ENCODE results near the gene VAT1L.

The VAT1L gene

DNA sequence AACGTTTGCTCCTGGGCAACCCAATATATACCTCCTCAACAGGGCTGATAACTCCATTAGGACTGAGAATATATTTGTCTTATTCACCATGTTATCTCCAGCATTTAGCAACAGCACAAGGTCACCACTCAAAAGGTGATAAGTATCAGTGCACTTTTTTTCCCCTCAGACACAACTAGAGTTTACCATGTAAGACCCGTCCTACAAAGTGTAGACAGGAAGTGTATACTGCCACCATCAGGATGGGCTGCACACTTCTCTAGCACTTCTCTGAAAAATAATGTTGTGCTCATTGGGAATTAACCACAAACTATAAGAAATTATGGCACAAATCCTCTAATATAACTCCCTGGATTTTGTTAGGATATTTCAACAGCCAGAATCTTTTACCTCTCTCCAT lies 5.7 kb upstream of the VAT1L start:
- DNase-seq (ENCODE audit: low spot score), result no peak

DNA sequence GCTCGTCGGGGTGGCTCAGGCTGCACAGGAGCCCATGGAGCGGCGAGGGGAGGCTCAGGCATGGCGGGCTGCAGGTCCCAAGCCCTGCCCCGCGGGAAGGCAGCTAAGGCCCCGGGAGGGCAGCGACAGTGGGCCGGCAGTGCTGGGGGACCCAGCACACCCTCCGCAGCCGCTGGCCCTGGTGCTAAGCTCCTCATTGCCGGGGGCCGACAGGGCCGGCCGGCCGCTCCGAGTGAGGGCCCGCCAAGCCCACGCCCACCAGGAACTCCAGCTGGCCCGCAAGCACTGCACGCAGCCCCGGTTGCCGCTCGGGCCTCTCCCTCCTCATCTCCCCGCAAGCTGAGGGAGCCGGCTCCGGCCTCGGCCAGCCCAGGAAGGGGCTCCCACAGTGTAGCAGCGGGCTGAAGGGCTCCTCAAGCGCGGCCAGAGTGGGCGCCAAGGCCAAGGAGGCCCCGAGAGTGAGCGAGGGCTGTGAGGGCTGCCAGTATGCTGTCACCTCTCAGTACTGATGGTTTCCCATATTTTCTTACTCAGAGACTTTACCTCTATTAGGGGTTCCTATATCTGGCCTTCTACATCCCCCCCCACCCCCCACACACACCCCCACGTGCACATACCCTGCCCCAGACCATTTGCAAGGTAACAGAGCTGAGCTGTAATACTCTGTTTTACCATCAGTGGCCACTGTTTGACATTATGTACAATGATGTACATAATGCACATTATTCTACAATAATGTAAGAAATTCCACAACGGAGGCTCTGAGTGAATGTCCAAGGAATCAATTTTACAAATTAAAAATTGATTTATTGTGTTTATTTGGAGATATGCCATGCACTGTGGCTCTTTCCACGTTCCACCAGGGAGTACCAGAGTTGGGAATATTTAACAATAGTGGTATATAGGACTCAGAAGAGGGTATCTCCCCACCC lies 3.7 kb upstream of the VAT1L start:
- no peak for DNase-seq (ENCODE audit: low spot score)

DNA sequence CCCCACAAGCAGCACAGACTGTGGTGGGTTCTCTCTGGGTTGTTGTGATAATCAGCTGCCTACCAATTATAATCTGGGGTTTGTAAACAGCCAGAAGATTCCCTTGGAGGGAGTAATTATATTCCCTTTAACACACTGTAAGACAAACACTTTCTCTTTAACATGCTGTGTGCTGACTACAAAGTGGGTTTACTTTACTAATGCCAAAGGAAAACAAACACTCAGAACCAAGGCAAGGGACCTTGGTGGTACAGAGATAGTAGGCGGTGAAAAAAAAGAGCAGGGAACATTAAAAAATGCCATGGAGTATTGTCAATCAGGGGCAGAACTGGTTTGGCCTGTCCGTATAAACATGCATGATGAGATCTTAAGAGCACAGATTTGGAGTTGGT lies 3.0 kb upstream of the VAT1L start:
- no peak for DNase-seq (ENCODE audit: low spot score)

DNA sequence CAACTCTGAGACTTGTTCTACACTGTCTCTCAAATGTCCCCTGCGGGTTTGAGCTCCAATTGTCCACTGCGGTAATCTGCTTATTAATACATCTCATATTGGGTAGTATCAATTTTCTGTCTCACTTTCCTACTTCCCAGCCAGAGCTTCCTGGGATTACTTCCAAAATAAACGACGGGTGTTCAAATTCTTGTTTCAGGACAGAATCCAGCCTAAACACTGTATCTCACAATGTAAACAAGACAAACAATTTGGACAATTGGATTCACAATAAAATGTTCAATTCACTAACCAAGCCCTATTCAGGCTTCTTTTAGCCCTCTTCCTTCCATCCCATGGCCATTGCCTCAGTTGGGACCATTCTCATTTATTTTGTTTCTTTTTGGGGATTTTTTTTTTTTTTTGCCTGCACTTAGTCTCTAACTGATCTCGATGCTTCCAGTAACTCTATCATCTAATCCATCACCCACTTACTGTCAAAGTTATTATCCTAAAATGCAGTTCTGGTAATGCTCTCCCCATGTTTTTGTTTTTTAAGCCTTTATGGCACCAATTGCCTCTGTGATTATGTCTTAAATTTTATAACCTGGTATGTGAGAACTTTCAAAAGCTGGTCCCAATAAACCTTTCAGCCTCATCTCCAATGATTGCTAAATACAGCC lies 2.0 kb upstream of the VAT1L start:
- DNase-seq (ENCODE audit: low spot score), result no peak

DNA sequence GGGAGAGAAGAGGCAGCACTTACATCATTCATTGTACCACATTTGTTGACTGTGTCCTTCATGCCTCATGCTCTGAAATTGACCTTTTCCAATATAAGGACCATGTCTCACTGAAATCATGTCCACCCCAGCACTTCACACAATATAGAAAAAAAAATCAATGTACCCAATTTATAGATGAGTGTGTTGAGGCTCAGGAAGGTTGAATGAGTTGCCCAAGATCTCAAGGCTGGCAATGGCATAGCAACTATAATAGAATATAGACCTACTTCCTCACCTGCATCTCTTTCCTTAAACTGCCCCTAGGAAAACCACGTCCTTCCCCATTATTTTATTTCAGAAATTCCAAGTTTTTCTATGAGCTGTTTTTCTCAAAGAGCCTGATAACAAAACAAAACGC lies 912 bp upstream of the VAT1L start:
- DNase-seq (ENCODE audit: low spot score), result no peak

DNA sequence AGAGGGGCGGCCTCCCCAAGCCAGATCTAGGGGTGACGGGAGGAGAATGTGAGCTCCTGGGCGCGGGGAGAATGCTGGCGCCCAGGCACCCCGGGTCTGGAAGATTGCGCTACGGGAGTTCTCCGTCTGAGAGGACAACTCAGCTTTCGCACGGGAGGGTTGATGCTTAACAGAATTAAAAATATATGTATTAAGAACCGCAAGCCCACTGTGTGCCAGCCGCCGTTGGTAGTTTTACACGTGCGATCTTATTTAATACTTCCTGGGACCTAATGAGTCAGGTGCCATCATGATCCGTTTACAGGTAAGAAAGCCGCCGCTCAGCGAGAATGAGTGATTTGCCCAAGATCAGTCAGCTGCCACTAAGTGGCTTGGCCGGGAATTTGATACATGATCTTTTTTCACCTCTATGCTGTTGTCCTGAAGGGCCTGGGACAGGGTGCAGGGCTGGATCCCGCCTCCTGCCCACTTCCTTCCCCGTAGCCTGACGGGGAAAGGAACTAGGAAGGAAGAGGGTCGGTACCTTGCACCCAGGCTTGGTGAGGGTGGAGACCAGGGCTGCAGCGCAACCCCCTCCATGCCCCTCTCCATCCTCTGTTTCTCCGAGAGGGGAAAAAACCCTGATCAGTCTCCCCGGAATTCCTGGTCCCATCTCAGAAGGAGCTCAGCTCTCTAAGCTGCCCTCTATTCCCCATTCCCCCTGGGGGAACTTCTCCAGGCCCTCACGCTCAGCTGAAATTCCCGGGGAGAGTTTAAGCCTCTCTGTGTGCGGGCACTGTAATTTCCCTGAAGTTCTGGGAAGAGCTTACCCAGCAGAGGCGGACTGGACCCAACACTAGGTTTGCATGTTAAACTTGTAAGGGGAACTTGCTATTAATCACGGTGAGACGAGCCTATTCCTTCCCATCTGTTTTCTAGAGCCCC lies 983 bp downstream of the VAT1L start:
- no peak for DNase-seq (ENCODE audit: low spot score)

DNA sequence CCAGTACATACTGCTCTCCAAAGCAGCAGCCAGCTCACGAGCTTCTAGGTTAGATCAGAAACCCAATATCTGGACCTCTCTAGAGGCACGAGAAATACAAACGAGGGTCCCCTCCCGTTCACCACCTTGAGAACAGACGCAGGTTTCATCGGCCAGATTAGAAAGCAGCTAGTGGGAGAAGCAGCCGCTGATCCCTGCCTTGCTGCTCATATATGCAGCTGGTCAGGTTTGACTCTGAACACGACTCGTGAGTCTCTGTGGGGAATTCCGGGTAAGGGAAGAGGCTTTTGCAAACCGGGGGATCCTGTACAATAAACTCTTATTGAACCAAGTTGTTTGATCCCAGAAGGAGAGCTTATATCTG lies 1.6 kb downstream of the VAT1L start:
- DNase-seq (ENCODE audit: low spot score), result no peak

DNA sequence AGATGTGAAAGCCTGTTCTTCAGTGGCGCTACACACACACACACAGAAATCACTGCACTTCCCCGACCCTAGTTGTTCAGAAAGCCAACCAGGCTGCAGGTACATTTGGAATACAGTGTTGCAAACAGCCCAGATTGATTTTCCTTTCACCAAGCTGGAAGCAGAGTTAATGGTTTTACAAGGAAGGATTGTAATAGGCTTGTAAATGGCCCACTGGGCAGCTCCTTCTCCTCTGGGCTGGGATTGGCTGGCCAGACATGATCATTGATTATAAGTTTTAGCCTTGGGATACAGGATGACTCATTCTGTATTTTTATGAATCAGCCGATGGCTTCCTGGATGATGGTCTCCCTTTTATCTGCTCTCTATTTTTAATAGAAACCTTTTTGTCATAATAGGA lies 2.5 kb downstream of the VAT1L start:
- DNase-seq (ENCODE audit: low spot score), result no peak

DNA sequence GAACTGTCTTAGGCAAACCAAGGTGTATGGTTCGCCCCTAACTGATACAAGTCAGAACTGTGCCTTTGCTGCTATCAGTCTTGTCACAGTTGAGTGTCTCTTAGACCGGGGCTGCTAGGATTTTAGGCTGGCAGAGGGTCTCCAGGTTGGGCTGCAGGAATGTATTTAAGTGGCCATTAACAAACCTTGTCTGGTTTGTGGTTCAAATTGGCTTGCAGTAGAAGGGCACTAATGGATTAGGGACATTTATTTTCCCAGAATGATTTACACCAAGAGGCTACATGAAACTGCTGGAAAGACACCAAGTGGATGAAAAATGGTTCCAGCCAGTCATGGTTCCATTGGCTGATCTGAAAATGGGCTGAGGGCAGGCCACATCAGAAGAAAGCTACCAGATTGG lies 5.1 kb downstream of the VAT1L start:
- no peak for DNase-seq (ENCODE audit: low spot score)

DNA sequence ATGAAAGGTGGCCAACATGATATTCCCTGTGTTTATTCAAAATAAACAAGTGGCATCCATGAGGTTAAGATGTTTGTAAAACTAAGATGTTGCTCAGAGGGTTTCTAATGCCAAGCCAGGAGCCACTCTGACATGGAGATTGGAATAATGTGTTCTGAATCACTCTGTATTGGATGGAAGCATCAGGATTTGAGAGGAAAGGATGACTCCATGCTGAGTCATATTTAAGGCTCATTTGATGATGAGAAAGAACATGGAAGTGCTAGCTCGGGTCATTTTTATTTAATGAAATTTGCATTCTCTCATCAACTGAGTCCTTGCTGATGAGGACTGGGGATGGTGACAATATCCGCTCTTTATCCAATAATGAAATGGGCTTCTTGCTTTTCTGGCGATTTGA lies 6.2 kb downstream of the VAT1L start:
- peak; percentile 72 for DNase-seq (ENCODE audit: low spot score)

DNA sequence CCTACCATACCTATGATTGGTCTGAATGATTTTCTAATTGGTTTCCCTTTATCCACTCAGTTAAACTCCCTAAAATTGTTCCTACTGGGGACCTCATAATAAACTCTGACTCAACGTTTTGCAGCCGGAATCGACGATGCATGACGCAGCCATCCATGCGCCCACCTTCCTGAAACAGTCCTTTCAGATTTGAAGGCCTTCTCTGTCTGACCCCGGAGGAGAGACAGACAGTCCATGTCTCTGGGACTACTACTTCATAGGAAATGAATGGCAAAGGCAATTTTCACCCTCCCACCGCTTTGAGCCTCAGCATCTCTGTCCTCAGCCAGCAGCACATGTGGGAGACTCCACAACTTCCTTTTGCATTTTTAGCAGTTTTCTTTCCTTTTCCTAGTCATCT lies 13.5 kb downstream of the VAT1L start:
- no peak for DNase-seq (ENCODE audit: low spot score)

DNA sequence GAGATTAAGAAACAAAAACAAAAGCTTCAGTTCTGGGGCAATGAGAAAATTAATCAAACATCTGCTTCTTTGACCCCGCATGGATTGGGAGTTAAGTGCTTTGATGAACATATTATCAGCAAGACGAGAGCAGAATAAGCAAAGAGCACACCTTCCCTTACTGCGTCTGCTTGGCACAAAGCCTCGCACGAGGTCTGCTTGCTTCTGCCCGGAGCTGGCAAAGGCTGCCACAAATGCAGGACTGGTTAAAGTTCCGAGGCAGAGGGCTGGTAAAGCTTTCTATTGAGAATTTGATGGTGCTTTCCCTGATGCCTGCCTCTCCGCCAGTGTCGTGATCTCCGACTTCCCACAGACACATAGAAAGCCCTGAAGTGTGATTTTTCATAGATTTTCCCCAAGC lies 17.0 kb downstream of the VAT1L start:
- DNase-seq (ENCODE audit: low spot score), result no peak

DNA sequence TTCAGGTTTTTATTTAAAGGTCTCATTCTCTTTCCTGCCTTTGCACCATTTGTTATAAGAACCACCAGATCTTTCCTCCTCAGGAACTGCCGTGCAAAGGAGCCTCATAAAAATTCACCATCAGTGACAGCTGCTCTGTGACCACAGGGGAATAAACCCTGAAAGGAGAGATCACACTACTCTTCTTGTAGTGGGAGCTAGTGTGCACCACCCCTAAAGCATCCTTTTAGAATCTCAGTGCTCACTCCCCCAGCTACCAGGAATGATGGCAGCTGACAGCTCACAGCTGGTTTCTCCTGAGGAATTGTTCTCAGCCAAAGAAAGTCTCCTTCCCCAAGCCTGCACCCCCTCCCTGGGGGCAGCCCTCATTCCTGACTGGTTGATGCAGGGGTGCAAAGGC lies 18.7 kb downstream of the VAT1L start:
- no peak for DNase-seq (ENCODE audit: low spot score)

DNA sequence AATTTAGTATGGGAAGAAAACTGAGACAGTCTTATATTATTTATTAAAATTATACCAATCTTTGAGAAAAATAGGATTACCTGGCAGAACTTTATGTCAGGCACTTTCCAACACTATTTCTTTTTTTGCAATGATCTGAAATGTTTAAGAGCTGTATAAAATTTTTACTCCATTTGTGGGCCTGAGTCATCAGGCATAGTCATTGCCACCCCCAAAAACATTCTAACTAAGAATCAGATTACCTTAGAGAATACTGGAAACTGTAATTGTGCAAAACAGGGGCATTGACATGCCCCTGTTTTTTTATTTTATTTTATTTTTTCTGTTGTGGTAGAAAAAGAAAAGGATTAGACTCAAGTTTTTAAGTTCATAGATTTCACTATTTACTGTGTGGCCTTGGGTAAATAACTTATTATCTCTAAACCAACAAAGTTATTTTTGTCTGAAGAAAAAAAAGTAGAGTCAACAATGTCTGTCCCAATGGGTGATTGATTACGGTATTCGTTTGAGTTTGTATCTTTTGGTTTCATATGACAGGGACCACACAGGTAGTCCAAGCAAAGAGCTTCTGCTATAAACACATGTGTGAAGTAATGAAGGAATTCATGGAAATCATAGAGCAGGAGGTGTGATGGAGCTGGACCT lies 24.6 kb downstream of the VAT1L start:
- DNase-seq (ENCODE audit: low spot score), result no peak

DNA sequence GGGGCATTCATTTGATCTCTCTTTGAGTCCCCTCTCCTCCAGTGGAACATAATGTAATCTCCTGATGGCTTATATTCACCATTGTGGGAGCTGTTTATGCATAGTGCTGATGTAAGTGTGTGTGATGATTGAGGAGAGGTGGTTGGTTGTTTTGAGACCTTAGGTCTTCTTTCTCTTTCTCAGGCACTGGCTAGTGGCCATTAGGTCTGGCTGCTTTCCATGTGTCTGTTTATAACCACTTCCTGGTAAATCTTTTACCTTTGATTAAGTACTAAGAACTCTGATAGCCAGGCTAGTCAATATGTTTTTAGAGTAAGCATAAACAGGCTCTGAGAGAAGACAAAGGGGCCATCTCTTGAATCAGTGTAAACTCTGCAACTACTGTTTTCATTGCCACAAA lies 27.9 kb downstream of the VAT1L start:
- DNase-seq (ENCODE audit: low spot score), result no peak

DNA sequence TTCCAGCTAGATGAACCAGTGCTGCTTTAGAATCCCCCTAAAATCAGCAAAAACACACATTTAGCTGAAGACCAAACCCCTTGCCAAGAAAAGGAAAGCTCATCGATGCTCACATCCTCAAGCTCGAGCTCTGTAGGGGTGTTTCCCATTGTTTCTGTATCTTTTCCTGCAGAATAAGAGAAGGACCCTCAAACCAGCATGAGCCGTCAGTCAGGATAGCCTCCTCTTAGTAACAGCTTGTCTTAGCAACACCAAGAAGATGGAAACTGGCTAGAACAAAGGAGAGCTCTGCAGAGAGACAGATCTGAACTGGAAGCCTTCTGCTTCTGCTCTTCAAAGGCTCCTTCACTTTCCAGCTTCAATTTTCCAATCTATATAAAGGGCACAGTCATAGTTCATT lies 32.0 kb downstream of the VAT1L start:
- DNase-seq (ENCODE audit: low spot score), result no peak

DNA sequence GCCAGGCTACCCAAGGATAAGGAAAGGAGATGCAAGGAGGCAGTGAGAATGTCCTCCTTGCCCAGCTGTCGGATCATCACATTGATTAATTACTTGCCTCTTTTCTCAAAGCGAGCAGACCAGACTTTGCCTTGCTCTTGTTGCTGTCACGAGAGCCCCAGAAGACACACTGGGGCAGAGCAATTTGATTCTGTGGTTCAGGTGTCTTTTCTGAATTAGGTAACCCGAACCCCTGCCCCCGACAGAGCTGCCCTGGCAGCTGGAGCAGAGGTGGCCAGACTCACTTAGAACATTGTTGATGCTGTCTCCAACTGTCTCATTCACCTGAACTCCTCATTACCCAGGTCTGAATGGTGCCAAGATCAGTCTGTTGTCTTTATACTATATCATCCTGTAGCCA lies 34.3 kb downstream of the VAT1L start:
- DNase-seq (ENCODE audit: low spot score), result no peak

DNA sequence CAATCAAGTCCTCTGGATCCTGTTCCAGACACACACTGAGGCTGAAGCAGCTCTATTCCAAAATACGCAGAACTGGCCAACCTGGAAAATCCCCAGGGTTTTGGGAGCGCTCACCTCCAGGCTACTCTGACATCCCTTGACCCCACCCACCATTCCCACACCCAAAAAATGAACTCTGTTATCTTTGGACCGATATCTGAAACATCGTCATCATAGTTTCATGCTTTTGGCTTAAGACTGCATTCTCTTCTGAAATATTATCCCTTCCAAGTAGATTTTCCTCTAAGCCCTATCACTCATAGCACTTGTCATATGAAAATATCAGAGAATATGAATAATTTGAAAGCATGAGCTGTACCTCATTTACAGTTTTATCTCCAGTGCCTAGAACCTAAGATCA lies 34.7 kb downstream of the VAT1L start:
- DNase-seq (ENCODE audit: low spot score), result no peak

DNA sequence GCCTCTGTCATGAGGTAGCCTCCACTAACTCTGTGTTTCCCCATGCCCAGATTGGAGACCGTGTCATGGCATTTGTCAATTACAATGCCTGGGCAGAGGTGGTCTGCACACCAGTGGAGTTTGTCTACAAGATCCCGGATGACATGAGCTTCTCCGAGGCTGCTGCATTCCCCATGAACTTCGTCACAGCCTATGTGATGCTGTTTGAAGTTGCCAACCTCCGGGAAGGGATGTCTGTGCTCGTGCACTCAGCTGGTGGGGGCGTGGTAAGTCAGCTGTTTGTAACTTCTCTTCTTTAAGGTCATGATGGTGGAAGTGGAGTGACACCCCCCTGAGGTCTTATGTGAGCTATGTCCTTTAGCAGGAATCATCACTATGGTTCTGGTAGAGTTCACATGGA lies 36.8 kb downstream of the VAT1L start:
- no peak for DNase-seq (ENCODE audit: low spot score)

DNA sequence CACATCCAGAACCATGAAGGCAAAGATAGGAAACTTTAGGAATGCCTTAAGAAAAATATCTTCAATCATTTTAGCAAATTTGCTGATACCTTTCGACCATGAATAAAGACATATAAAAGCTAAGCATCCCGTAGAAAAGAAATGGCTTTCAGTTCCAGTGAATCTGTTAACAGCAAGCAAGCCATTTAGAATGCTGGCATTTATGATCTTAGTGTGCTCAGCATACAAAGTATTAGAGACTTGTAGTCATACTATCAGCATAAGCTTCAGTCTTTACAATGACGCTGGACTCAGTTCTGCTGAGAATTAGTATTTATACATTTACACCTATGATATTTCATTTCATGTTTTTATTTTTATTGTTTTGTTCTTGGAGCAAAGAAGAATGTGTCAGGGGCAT lies 38.7 kb downstream of the VAT1L start:
- no peak for DNase-seq (ENCODE audit: low spot score)

DNA sequence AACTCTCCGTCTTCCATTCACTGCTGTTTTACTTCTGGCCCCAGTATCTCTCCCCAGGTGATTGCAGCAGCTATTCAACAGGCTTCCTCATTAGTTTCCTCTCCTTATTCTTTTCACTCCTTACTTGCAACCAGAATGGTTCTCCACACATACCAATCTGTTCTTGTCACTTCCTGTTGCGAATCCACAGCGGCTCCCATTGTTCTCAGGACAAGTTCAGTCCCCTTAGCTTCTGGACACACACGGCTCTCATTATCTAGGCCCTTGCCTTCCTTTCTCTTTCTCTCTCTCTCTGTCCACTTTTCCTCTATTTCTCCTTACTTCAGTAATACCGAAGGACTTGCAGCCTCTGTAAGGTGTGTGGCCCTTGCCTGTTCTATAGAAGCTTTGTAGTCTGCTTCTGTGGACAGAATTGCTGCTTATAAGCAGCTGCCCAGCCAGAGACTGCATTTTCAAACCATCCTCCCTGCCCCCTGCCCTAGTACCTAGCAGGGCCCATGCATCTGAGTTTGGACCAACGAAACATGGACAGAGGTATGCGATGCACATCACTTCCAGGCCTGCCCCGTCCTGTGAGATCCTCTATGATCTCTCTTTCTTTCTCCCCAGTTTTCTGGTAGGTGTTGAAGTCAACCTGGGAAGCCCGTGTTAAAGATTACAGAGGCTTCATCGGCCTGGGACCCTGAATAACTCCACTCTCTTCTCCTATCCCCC lies 45.7 kb downstream of the VAT1L start:
- peak; percentile 85 for DNase-seq (ENCODE audit: low spot score)

Data from kidney capillary endothelial cell (primary cell).